Measurements from ENCODE around the gene SMAD4. TPM values are rescaled to one million over a fixed set of nuclear protein-coding genes. Genes with fewer than 3 reads are reported as not detected.

The SMAD4 gene
- total RNA-seq, 1 experiment from 2014 or later: 96.7 TPM

- no peak overlapping the region for H3K27ac Mint-ChIP-seq (ENCODE audit: unreplicated experiment)
- no peaks in the 10 kb centered on the region for H3K27me3 Mint-ChIP-seq (ENCODE audit: unreplicated experiment)
- H3K36me3 Mint-ChIP-seq (ENCODE audit: insufficient read depth, unreplicated experiment): no peaks in the 10 kb centered on the region
- H3K9me3 Mint-ChIP-seq (ENCODE audit: low read depth, unreplicated experiment): no peaks in the 10 kb centered on the region
- CTCF ChIA-PET: no interaction called here
- H3K4me3 Mint-ChIP-seq (ENCODE audit: low read depth, unreplicated experiment): no peak overlapping the region
- H3K4me1 Mint-ChIP-seq (ENCODE audit: low read depth, unreplicated experiment): no peaks in the 10 kb centered on the region
- no peak for DNase-seq
- intact Hi-C loops (cut with micrococcal nuclease; ENCODE audit: unreplicated experiment): no loop called here
- BruUV-seq (replicated peaks): no TSS peak
- no peak for TF ChIP-seq CTCF (IDR thresholded peaks at IDR 0.05; ENCODE audit: unreplicated experiment)
Observed at GRCh38 chr18:51007790-51008139, 22.2 kb upstream of the SMAD4 start.

- CTCF ChIA-PET: interaction anchor here (0.6 kb wide), 1 partner anchor 14 kb away, joined by 3 read pairs; no protein-coding TSS in a partner anchor
- no peak overlapping the region for H3K4me3 Mint-ChIP-seq (ENCODE audit: low read depth, unreplicated experiment)
Observed at GRCh38 chr18:51009072-51009471, 20.9 kb upstream of the SMAD4 start.

GRCh38 chr18:51010218-51010617 lies 19.8 kb upstream of the SMAD4 start:
- TF ChIP-seq CTCF (IDR thresholded peaks at IDR 0.05; ENCODE audit: unreplicated experiment): no peak
- Mint-ChIP-seq H3K4me3 (ENCODE audit: low read depth, unreplicated experiment) (no peak overlapping the region), H3K4me1 (ENCODE audit: low read depth, unreplicated experiment) (no peaks in the 10 kb centered on the region), H3K36me3 (ENCODE audit: insufficient read depth, unreplicated experiment) (no peaks in the 10 kb centered on the region), H3K27me3 (ENCODE audit: unreplicated experiment) (no peaks in the 10 kb centered on the region), H3K27ac (ENCODE audit: unreplicated experiment) (no peak overlapping the region), H3K9me3 (ENCODE audit: low read depth, unreplicated experiment) (peaks cover 3% of the 10 kb centered on the region)
- intact Hi-C loops (cut with micrococcal nuclease; ENCODE audit: unreplicated experiment): no loop called here
- no TSS peak for BruUV-seq (replicated peaks)
- DNase-seq: no peak
- CTCF ChIA-PET: no interaction called here

More at GRCh38 chr18:51009072-51009471, 20.9 kb upstream of the SMAD4 start:
- Mint-ChIP-seq H3K27me3 (ENCODE audit: unreplicated experiment) (no peaks in the 10 kb centered on the region), H3K36me3 (ENCODE audit: insufficient read depth, unreplicated experiment) (no peaks in the 10 kb centered on the region), H3K4me1 (ENCODE audit: low read depth, unreplicated experiment) (no peaks in the 10 kb centered on the region), H3K27ac (ENCODE audit: unreplicated experiment) (no peak overlapping the region), H3K9me3 (ENCODE audit: low read depth, unreplicated experiment) (no peaks in the 10 kb centered on the region)
- TF ChIP-seq CTCF (IDR thresholded peaks at IDR 0.05; ENCODE audit: unreplicated experiment): no peak
- DNase-seq: no peak
- intact Hi-C loops (cut with micrococcal nuclease; ENCODE audit: unreplicated experiment): no loop called here
- BruUV-seq (replicated peaks): no TSS peak

GRCh38 chr18:51011709-51012108 lies 18.3 kb upstream of the SMAD4 start:
- no peak overlapping the region for H3K4me3 Mint-ChIP-seq (ENCODE audit: low read depth, unreplicated experiment)
- intact Hi-C loops (cut with micrococcal nuclease; ENCODE audit: unreplicated experiment): no loop called here
- no peaks in the 10 kb centered on the region for H3K4me1 Mint-ChIP-seq (ENCODE audit: low read depth, unreplicated experiment)
- H3K27me3 Mint-ChIP-seq (ENCODE audit: unreplicated experiment): no peaks in the 10 kb centered on the region
- CTCF ChIA-PET: no interaction called here
- no TSS peak for BruUV-seq (replicated peaks)
- no peaks in the 10 kb centered on the region for H3K36me3 Mint-ChIP-seq (ENCODE audit: insufficient read depth, unreplicated experiment)
- peaks cover 5% of the 10 kb centered on the region for H3K9me3 Mint-ChIP-seq (ENCODE audit: low read depth, unreplicated experiment)
- no peak for TF ChIP-seq CTCF (IDR thresholded peaks at IDR 0.05; ENCODE audit: unreplicated experiment)
- H3K27ac Mint-ChIP-seq (ENCODE audit: unreplicated experiment): no peak overlapping the region
- DNase-seq: no peak
